ENCODE results near the gene TNFRSF19.

The TNFRSF19 gene

DNA sequence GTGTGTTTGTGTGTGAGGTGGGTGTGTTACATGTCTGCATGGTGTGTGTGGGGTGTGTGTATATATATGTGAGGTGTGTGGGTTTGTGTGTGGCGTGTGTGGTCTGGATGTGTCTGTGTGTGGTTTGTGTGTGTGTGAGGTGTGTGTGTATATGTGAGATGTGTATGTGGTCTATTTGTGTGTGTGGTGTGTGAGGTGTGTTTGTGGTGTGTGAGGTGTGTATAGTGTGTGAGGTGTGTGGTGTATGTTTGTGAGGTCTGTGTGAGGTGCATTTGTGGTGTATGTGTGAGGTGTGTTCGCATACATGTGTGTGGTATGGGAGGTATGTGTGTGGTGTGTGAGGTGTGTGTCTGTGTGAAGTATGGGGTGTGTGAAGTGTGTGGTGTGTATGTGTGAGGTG, 12.5 kb upstream of the TNFRSF19 start:
- no peak overlapping the region for H3K4me3 ChIP-seq (replicated peaks; ENCODE audit: low read depth, low read length)
- TF ChIP-seq, protein P1, sequence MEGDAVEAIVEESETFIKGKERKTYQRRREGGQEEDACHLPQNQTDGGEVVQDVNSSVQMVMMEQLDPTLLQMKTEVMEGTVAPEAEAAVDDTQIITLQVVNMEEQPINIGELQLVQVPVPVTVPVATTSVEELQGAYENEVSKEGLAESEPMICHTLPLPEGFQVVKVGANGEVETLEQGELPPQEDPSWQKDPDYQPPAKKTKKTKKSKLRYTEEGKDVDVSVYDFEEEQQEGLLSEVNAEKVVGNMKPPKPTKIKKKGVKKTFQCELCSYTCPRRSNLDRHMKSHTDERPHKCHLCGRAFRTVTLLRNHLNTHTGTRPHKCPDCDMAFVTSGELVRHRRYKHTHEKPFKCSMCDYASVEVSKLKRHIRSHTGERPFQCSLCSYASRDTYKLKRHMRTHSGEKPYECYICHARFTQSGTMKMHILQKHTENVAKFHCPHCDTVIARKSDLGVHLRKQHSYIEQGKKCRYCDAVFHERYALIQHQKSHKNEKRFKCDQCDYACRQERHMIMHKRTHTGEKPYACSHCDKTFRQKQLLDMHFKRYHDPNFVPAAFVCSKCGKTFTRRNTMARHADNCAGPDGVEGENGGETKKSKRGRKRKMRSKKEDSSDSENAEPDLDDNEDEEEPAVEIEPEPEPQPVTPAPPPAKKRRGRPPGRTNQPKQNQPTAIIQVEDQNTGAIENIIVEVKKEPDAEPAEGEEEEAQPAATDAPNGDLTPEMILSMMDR (IDR thresholded peaks at IDR 0.05; ENCODE audit: low read depth, low read length, missing control alignments): no peak
- DNase-seq (ENCODE audit: extremely low read depth, low read depth): no peak

DNA sequence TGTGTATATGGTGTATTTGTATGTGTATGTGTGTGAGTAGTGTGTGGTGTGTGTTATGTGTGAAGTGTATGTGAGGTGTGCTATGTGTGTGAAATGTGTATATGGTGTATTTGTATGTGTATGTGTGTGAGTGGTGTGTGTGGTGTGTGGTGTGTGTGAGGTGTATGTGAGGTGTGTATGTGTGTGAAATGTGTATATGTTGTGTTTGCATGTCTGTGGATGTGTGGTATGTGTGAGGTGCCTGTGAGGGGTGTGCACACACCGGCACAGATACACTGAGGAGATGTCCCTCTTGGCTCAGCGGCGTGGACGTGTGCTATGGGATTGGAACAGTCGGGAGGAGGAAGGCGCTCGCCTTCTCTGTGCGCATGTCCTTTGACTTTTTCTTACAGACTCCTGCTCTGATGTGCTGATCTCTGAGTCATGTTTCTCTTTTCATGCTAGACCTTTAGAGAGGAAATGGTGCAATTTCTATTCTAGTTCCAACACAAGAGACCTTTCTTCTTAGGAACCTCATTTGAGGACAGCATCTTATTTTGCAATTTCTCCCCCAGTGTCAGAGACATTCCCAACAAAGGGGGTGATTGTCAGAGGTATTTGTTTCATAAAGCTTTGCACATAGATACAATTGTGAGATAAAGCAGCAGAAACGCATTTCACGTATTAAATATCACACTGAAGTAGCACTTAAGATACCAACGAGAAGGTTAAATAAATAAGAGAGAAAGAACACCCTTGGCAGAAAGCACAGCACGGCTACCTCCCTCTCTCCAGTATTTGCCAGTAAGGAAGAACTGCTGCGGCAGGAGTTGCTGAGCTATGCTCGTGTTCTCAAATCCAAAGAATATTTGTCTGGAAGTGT, 11.3 kb upstream of the TNFRSF19 start:
- no peak for DNase-seq (ENCODE audit: extremely low read depth, low read depth)
- TF ChIP-seq, protein P1 (IDR thresholded peaks at IDR 0.05; ENCODE audit: low read depth, low read length, missing control alignments): no peak
- no peak overlapping the region for H3K4me3 ChIP-seq (replicated peaks; ENCODE audit: low read depth, low read length)

DNA sequence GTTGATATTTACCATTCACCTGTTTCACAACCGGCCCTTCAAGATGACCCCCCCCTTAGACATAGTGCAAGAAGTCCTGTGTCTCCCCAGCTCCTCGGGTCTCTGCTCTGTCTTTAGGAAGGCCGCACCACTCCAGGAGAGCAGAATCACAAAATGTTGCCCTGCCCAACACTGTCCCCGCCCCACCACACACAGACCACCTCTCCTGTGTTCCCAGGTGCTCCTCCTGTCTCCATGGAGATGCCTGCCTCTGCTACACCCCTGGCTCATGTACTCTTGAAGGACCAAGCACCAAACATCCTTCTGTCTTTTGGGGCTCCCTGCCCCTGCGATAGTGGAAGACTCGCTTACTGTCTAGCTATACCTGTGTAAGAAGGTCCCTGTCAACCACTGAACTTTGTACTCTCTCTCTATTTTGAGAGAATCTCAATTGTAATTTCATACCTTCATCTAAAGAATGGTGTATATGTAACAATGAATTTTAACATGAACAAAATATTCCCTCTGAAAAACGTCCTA, 9.6 kb upstream of the TNFRSF19 start:
- H3K4me3 ChIP-seq (replicated peaks; ENCODE audit: low read depth, low read length): no peak overlapping the region
- TF ChIP-seq, protein P1 (IDR thresholded peaks at IDR 0.05; ENCODE audit: low read depth, low read length, missing control alignments): no peak
- DNase-seq (ENCODE audit: extremely low read depth, low read depth): no peak

DNA sequence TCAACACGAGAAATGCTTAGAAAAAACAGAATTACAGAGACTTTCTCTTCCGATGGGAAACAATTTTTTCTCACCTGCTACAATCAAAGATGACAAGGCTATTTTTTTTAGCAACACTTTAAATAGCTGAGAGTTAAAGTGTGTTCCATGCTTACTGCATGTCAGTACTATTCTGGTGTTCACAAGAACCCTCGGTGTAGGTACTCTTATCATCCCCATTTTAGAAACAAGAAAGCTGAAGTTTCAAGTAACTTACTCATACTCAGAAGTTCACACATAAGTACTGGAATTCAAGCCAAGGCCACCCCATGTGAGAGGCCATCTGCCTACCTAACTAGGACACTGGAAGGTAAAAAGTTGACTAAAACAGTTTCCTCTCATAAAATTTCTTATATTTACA, 9.0 kb upstream of the TNFRSF19 start:
- TF ChIP-seq, protein P1 (IDR thresholded peaks at IDR 0.05; ENCODE audit: low read depth, low read length, missing control alignments): no peak
- no peak for DNase-seq (ENCODE audit: extremely low read depth, low read depth)
- H3K4me3 ChIP-seq (replicated peaks; ENCODE audit: low read depth, low read length): no peak overlapping the region

DNA sequence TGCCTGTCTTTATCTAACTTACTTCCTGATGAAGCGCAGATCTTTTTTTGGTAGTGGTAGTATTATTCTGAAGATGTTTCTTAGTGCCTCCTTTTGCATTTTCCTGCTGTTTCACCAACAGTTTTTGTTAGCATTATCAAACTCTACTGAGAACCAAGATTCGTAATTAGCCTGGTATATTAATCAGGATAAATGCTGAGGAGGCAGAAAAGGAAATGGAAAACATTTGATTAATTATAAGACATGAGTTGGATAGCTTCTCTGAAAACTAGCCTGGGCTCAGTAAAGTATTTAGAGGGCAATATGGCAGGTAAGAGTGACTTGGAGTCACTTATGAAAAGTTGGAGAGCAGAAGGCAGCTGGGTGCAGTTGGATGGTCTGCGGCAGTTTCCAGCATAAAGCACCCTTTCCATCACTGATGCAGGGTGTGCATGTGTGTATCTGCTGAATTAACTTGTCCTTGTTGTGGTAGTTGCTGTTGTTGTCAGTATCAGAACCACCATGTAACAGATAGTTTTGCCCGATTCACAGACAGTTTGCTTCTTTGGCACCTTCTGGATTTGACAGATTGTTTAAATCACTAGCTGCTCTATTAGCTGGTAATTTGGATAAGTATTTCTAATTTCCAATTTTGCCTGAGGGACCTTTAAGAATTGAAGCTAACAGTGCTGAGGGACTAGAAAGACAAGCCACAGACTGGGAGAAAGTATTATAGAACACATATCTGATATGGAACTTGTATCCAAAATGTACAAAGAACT, 6.9 kb upstream of the TNFRSF19 start:
- no peak for DNase-seq (ENCODE audit: extremely low read depth, low read depth)
- TF ChIP-seq, protein P1 (IDR thresholded peaks at IDR 0.05; ENCODE audit: low read depth, low read length, missing control alignments): no peak
- H3K4me3 ChIP-seq (replicated peaks; ENCODE audit: low read depth, low read length): no peak overlapping the region

DNA sequence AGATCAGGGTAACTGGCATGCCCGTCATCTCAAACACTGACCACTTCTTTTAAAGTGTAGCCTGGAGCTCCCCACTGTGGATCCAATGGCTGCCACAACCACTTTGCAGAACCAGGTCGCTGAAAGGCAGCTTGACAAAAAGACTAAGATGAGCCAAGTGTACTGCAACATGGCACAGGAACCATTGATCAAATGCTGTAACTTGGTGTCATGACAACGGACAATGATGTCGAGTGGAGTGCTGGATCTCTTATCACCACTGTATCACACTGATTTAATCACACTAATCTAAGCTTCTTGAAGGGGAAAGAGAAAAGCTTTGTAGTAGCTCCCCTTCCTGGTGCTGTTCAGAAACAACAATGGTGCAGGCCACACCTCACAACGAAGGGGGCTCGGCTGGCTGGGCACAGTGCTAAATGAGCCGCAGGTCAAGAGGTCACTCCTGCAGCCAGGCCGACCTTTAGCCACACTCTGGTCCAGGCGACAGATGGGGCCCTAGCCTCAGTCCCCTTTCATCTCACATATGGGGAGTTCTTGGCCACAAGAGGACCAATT, 2.2 kb upstream of the TNFRSF19 start:
- DNase-seq (ENCODE audit: extremely low read depth, low read depth): no peak
- TF ChIP-seq, protein P1 (IDR thresholded peaks at IDR 0.05; ENCODE audit: low read depth, low read length, missing control alignments): no peak
- no peak overlapping the region for H3K4me3 ChIP-seq (replicated peaks; ENCODE audit: low read depth, low read length)
